K562 (cell line): ENCODE results near the gene RPH3AL. TPM values are rescaled to one million over a fixed set of nuclear protein-coding genes. Genes with fewer than 3 reads are reported as not detected.

Experiments
- ATAC-seq: fragments of 200-7000 bp; cut with Tn5 transposase; 3 replicates; pipeline ENCODE4 v1.9.1; 2020; ENCODE audit warnings: moderate library complexity
- BruUV-seq: library from RNA; stranded (reverse); fragments of 400-500 nt; replicated peaks from 2 replicates; lab custom pipeline; 2021; lab: Mats Ljungman, UMichigan
- CTCF ChIA-PET: fragments of 300-600 bp; formaldehyde crosslinking; extraction: SDS; loops from one replicate; lab custom pipeline; 2021; ENCODE audit warnings: low intra/inter-chr PET ratio; lab: Yijun Ruan, JAX
- POLR2A ChIA-PET: fragments of 300-600, 350-650 bp; sonication (Branson Sonifier 250); formaldehyde crosslinking; extraction: SDS; loops from one replicate; lab custom pipeline; 2021; ENCODE audit warnings: antibody characterized with exemption, inconsistent platforms; lab: Yijun Ruan, JAX
- DNase-seq, 4 experiments: peaks; one replicate each; pipeline versions ENCODE4 v3.0.0 to v3.0.0-alpha.2; 2011 to 2018; ENCODE audit warnings: low spot score in 3 of 4, mixed read lengths in 3 of 4; ENCODE audit errors: extremely low read depth in 1 of 4
- FAIRE-seq: peaks from 2 replicates; lab custom pipeline; 2011; peaks lifted over from hg19 to GRCh38; lab: Jason Lieb, UNC
- H2AFZ ChIP-seq: 2 replicates; pipeline ENCODE4 v1.6.0; 2011; ENCODE audit warnings: low read depth, low read length, control low read depth, inconsistent platforms
- H3K27ac ChIP-seq: fragments of 200-600 bp; 3 replicates; pipeline ENCODE4 v1.8.0; 2011; ENCODE audit warnings: low read depth, mild to moderate bottlenecking, control low read depth, inconsistent platforms, low read length, moderate library complexity, mixed read lengths; ENCODE audit errors: extremely low read depth
- H3K27me3 ChIP-seq, 2 experiments: fragments of 300-600 bp in 1 of 2; 2 replicates in 1 of 2; 3 replicates in 1 of 2; pipeline versions ENCODE4 v1.6.0 to v1.8.0; 2011; ENCODE audit warnings: inconsistent platforms in 2 of 2, low read length in 2 of 2, mild to moderate bottlenecking in 1 of 2, mixed read lengths in 1 of 2, moderate library complexity in 1 of 2; ENCODE audit not compliant: control insufficient read depth in 2 of 2, insufficient read depth in 2 of 2
- H3K36me3 ChIP-seq: fragments of 300-600 bp; 3 replicates; pipeline ENCODE4 v1.8.0; 2011; ENCODE audit warnings: mild to moderate bottlenecking, low read length, inconsistent platforms; ENCODE audit not compliant: control insufficient read depth, insufficient read depth
- H3K4me1 ChIP-seq, 2 experiments: fragments of 200-600 bp in 1 of 2; replicated peaks in 1 of 2; 2 replicates in 1 of 2; 3 replicates in 1 of 2; pipeline versions ENCODE4 v1.5.1 to v1.8.0; 2011; ENCODE audit warnings: inconsistent platforms in 2 of 2, low read length in 2 of 2, mild to moderate bottlenecking in 1 of 2, mixed read lengths in 1 of 2, moderate library complexity in 1 of 2; ENCODE audit not compliant: control insufficient read depth in 2 of 2, insufficient read depth in 2 of 2
- H3K4me2 ChIP-seq: 2 replicates; pipeline ENCODE4 v1.6.1; 2011; ENCODE audit warnings: low read length, control low read depth, inconsistent platforms, mixed read lengths; ENCODE audit not compliant: insufficient read depth
- H3K4me3 ChIP-seq: fragments of 200-600 bp; sonication (generic), shearing (Covaris generic); 2 replicates; pipeline ENCODE4 v1.5.1; 2016; ENCODE audit warnings: control low read depth, inconsistent platforms
- H3K79me2 ChIP-seq: fragments of 200-600 bp; 3 replicates; pipeline ENCODE4 v1.8.0; 2011; ENCODE audit warnings: low read length, inconsistent platforms; ENCODE audit not compliant: control insufficient read depth, insufficient read depth
- H3K9ac ChIP-seq, 2 experiments: 2 replicates each; pipeline versions ENCODE4 v1.6.0 to v1.6.1; 2011; ENCODE audit warnings: low read depth in 2 of 2, low read length in 2 of 2, control low read depth in 1 of 2, inconsistent platforms in 1 of 2, mild to moderate bottlenecking in 1 of 2, mixed read lengths in 1 of 2; ENCODE audit not compliant: insufficient read depth in 1 of 2
- H3K9me1 ChIP-seq: one replicate; pipeline ENCODE4 v1.6.0; 2011; ENCODE audit warnings: inconsistent platforms, mild to moderate bottlenecking, low read length, moderate library complexity; ENCODE audit not compliant: control insufficient read depth, insufficient read depth
- H3K9me3 ChIP-seq: replicated peaks from 2 replicates; pipeline ENCODE4 v1.5.1; 2011; ENCODE audit warnings: low read depth, low read length, inconsistent platforms; ENCODE audit not compliant: control insufficient read depth, insufficient read depth
- H4K20me1 ChIP-seq: replicated peaks from 2 replicates; pipeline ENCODE4 v1.6.1; 2011; ENCODE audit warnings: low read length, inconsistent platforms, mixed read lengths; ENCODE audit not compliant: control insufficient read depth, insufficient read depth
- CEBPG ChIP-seq, 3 experiments: fragments of 200-800 bp in 1 of 3; sonication (Bioruptor generic) in 1 of 3; sonication (generic) in 1 of 3; formaldehyde crosslinking in 1 of 3; IDR thresholded peaks in 2 of 3; conservative IDR thresholded peaks in 1 of 3; 2 replicates each; pipeline versions ENCODE4 v1.6.1 to v1.8.0; 2016 to 2022; ENCODE audit warnings: missing compliant biosample characterization in 2 of 3, missing genetic modification characterization in 2 of 3, mild to moderate bottlenecking in 1 of 3, missing genetic modification reagents in 1 of 3
- E2F4 ChIP-seq: sonication (generic); formaldehyde crosslinking; IDR thresholded peaks from 2 replicates; pipeline ENCODE4 v1.8.0; 2022; ENCODE audit warnings: mild to moderate bottlenecking, low read depth, missing genetic modification reagents
- MEIS2 ChIP-seq: fragments of 450-650 bp; IDR thresholded peaks from 2 replicates; pipeline ENCODE4 v1.6.1; 2014; ENCODE audit warnings: mild to moderate bottlenecking; ENCODE audit not compliant: partially characterized antibody
- NR2C2 ChIP-seq, 2 experiments: fragments of 200-800 bp in 1 of 2; sonication (Bioruptor generic) in 1 of 2; sonication (generic) in 1 of 2; formaldehyde crosslinking in 1 of 2; IDR thresholded peaks; 2 replicates each; pipeline versions ENCODE4 v1.6.1 to v1.8.0; 2016 to 2022; ENCODE audit warnings: mild to moderate bottlenecking in 1 of 2, missing compliant biosample characterization in 1 of 2, missing genetic modification characterization in 1 of 2, missing genetic modification reagents in 1 of 2
- ZNF124 ChIP-seq: sonication (generic); formaldehyde crosslinking; IDR thresholded peaks from 2 replicates; pipeline ENCODE4 v1.8.1; 2022; ENCODE audit warnings: missing genetic modification reagents
- WGBS: fragments of 100-300 bp; shearing (Covaris generic); methylation state at CpG from one replicate; pipeline ENCODE4 v1.1.6; 2016; ENCODE audit warnings: low coverage, mixed read lengths; ENCODE audit not compliant: insufficient coverage; ENCODE audit errors: missing lambda C conversion rate; 5-methylcytosine and 5-hydroxymethylcytosine counted together
- in situ Hi-C: fragments of 300-500 bp; cut with MboI; formaldehyde crosslinking; loops from 4 replicates; pipeline ENCODE4 v1.15.0; 2018; ENCODE audit warnings: inconsistent platforms, mixed read lengths
- intact Hi-C: fragments of 100-400 bp; cut with micrococcal nuclease; formaldehyde crosslinking; loops from 2 replicates; pipeline ENCODE4 v1.14.2; 2022
- polyA plus RNA-seq, 8 experiments: library from polyadenylated mRNA; depleted of rRNA in 4 of 8; stranded (reverse) in 5 of 8; unstranded in 3 of 8; fragments of >200 nt; fragmentation: Nextera tagmentation in 2 of 8; fragmentation: Illumina TruSeq in 1 of 8; extraction: Ambion mirVana in 2 of 8; extraction: Trizol in 1 of 8; gene quantifications; 2 replicates each; pipeline versions ENCODE4 v1.2.1 to v1.2.3, GENCODE V29; 2011 to 2014; ENCODE audit warnings: inconsistent platforms in 1 of 8, missing spikeins in 1 of 8
- total RNA-seq, 7 experiments: library from RNA; depleted of rRNA in 6 of 7; stranded (reverse); fragments of >200 nt in 6 of 7; fragmentation: Illumina TruSeq in 2 of 7; extraction: Trizol in 2 of 7; gene quantifications; 2 replicates each; pipeline versions ENCODE4 v1.2.1 to v1.2.3, GENCODE V29; 2011 to 2021; ENCODE audit warnings: low replicate concordance in 1 of 7

RPH3AL gene
- total and polyA plus RNA-seq, 9 of the 15 experiments (the other 6 are each of a cell fraction or from before 2014, with no cell fraction given), result 0.18 to 1.7 (median 0.39) TPM

GRCh38 chr17:350706-351448, 1.7 kb downstream of the RPH3AL start:
- no peak overlapping the region for H3K9ac ChIP-seq
- POLR2A ChIA-PET, result no interaction called here
- H3K4me1 ChIP-seq, result no peaks in the 10 kb centered on the region
- H3K4me2 ChIP-seq, result no peak overlapping the region
- H3K27ac ChIP-seq, result no peak overlapping the region
- FAIRE-seq, result no peak
- BruUV-seq, result no TSS peak
- no peak overlapping the region for H2AFZ ChIP-seq
- in situ Hi-C loops, result no loop called here
- WGBS, result 2% methylated on average over 6 of the region's 8 CpGs
- no peak for ATAC-seq
- no peak overlapping the region for H3K4me3 ChIP-seq
- no peaks in the 10 kb centered on the region for H3K79me2 ChIP-seq
- no peak for TF ChIP-seq NR2C2 (CRISPR knock-in tag; IDR thresholded peaks at IDR 0.05)
- peak; percentile 32; the same call in 1 of the 2 replicates for TF ChIP-seq NR2C2 (tag; IDR thresholded peaks at IDR 0.05)
- TF ChIP-seq MEIS2, result peak; percentile 50
- no peak for TF ChIP-seq ZNF124
- peaks cover 0 to 9% of the 10 kb centered on the region in 2 experiments; a peak in 2 of 5 replicates for H3K27me3 ChIP-seq
- no peaks in the 10 kb centered on the region for H3K9me1 ChIP-seq
- H4K20me1 ChIP-seq, result no peaks in the 10 kb centered on the region
- no peaks in the 10 kb centered on the region for H3K36me3 ChIP-seq
- no peaks in the 10 kb centered on the region for H3K9me3 ChIP-seq
- intact Hi-C loops, result no loop called here
- CTCF ChIA-PET, result no interaction called here
- DNase-seq, result no peak

GRCh38 chr17:349666-350065, 2.9 kb downstream of the RPH3AL start:
- in situ Hi-C loops, result no loop called here
- POLR2A ChIA-PET, result no interaction called here
- Histone ChIP-seq H3K4me1 (no peaks in the 10 kb centered on the region), H3K27me3 (peaks cover 0 to 9% of the 10 kb centered on the region in 2 experiments; a peak in 2 of 5 replicates), H3K9me1 (no peaks in the 10 kb centered on the region), H3K4me2 (no peak overlapping the region), H3K4me3 (no peak overlapping the region), H3K9ac (no peak overlapping the region), H4K20me1 (no peaks in the 10 kb centered on the region), H3K27ac (no peak overlapping the region), H3K9me3 (no peaks in the 10 kb centered on the region), H3K36me3 (no peaks in the 10 kb centered on the region), H2AFZ (no peak overlapping the region), H3K79me2 (no peaks in the 10 kb centered on the region)
- CTCF ChIA-PET, result no interaction called here
- no peak for TF ChIP-seq E2F4 (CRISPR knock-in tag)
- TF ChIP-seq CEBPG (CRISPR knock-in tag; IDR thresholded peaks at IDR 0.05), result no peak
- peak in 1 of 2 experiments; percentile 55; a peak in 1 of 4 replicates for TF ChIP-seq CEBPG (tag; conservative IDR thresholded peaks at IDR 0.05 in 1 of 2, IDR thresholded peaks at IDR 0.05 in 1 of 2)
- WGBS, result 32% methylated on average over 3 of the region's 3 CpGs
- DNase-seq (no peak), FAIRE-seq (no peak), ATAC-seq (no peak)
- BruUV-seq, result no TSS peak
- intact Hi-C loops, result no loop called here
